NCI-H1092 treated with DMSO at 0.1 percent for 48 hours (cell line): Measurements from ENCODE around the gene FAM216B.
"Not testable (repeated sequence)": the region's sequence is repeated elsewhere in the genome, so short reads cannot be mapped to it uniquely, and the experiment has no call there.

Experiments
- DNase-seq: peaks from one replicate; lab custom pipeline; 2025; lab: John Stamatoyannopoulos, UW

Gene FAM216B

GRCh38 chr13:42786715-42787114 is 5.3 kb downstream of the FAM216B start:
- DNase-seq, result no peak

DNA sequence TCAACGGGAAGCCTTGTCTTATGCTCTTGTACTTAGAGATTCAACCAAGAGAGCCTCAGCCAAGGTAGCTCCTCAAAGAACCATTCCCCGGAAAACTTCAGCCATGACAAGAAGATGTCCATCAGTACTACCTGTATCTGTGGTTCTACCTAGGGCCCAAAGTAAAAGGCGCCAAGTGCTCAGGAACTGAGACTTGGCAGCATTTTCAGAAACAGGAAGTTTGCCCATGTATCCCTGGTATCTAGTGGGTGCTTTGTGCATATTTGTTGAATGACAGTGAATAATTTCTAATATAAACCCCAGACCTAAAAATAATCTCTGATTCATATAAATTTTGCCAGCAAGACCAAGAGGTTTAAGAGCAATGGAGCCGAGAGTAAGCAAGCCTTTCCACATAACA is 7.2 kb downstream of the FAM216B start:
- DNase-seq, result no peak

- DNase-seq, result no peak
These were observed 10.8 kb downstream of the FAM216B start for GRCh38 chr13:42792154-42792553.

DNA sequence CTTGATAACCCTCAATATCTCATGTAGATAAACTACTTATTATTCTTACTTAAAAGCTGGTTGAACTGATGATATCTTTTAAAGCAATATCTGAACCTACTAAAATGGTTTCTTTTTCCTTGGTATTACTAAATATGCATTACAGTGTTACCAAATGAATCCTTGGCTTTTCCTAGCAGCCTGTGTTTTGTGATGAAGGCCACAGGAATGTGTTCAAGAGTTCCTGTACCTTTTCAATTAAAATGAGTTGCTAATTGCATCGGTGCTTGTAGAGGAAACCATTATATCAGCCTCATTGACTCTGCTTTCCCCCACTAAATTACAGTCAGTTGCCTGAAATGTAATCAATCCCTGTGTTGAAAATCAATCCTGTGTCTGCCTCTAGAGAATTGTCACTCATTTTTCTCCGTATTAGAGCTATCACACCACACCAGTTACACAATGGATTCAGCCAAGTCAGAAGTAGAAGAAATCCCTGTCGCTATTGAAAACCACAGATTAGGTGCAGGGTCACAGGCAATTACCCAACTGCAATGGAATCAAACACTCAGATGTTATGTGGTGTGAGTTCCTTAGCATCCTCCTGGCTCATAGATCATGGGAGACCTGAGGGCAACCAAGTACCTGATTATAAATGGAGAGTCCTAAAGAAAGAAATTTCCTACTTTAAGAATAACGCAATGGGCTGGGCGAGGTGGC is 13.3 kb downstream of the FAM216B start:
- DNase-seq, result no peak

GRCh38 chr13:42795666-42796065 is 14.3 kb downstream of the FAM216B start:
- no peak for DNase-seq

DNA sequence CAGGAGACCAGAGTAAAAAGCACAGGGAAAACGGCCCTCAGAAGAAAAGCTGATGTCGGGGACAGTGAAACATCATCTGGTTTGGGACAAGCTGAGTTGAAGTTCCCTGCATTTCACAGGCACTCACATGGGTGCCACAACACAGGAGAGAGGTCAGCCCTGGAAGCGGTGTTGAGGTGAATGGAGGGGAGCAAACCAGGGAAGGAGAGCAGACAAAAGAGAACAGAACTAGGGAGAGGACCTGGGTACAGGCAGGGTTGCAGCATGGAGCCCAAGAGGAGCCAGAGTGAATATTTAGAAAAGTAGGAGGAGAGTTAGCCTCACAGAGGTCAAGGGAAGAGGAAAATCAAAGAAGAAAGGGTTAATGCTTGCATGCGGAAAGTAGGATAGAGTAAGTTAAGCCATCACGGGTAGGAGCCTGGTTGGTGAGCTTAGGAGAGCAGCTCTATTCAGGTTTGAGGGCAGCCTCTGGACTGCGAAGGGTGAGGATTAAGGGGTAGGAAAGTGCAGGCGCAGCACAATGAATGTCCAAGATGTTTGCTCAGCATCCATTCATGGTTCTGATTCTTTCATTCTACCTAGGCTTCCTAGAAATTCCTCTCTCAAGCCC is 15.5 kb downstream of the FAM216B start:
- DNase-seq, result no peak

GRCh38 chr13:42798118-42798517 is 16.7 kb downstream of the FAM216B start:
- no peak for DNase-seq

GRCh38 chr13:42800109-42800643 is 18.8 kb downstream of the FAM216B start:
- no peak for DNase-seq

GRCh38 chr13:42803563-42804204 is 22.3 kb downstream of the FAM216B start:
- no peak for DNase-seq

- no peak for DNase-seq
These were observed 23.0 kb downstream of the FAM216B start for GRCh38 chr13:42804244-42804874.

- DNase-seq, result no peak
These were observed 25.9 kb downstream of the FAM216B start for GRCh38 chr13:42807241-42807640.

- no peak for DNase-seq
These were observed 26.5 kb downstream of the FAM216B start for GRCh38 chr13:42807866-42808265.

DNA sequence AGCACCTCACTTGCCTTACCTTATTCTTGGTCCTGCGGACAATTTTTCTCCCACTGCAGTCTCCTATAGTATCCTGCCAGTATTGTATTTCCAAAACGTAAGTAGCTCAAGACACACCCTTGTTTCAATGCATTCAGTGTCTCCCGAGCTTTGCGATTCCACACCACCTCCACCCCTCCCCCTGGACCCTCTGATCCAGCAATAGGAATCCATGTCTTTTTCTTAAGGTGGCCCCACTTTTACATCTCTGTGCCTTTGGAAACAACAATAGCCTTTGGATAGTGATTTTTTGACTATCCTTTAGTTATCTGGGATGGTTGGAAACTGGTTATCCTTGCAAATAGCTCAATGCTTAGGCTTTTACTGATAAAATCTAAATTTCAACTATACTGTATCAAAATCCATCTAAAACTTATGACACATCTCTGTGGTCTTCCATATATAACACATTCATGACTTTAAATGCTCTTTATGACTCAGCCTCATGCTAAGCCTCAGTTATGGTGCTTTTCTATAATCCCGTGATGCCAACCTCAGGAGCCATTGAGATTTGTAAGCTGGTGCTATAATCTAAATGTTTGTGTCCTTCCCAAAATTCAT is 27.1 kb downstream of the FAM216B start:
- no peak for DNase-seq

- no peak for DNase-seq
These were observed 30.9 kb downstream of the FAM216B start for GRCh38 chr13:42812316-42812715.

- DNase-seq, result no peak
These were observed 33.5 kb downstream of the FAM216B start for GRCh38 chr13:42814868-42815267.

- DNase-seq, result no peak
These were observed 34.3 kb downstream of the FAM216B start for GRCh38 chr13:42815681-42816080.

GRCh38 chr13:42816538-42816937 is 35.2 kb downstream of the FAM216B start:
- no peak for DNase-seq

- DNase-seq, result not testable (repeated sequence)
These were observed 38.3 kb downstream of the FAM216B start for GRCh38 chr13:42819687-42820086.

- no peak for DNase-seq
These were observed 39.1 kb downstream of the FAM216B start for GRCh38 chr13:42820451-42820850.

DNA sequence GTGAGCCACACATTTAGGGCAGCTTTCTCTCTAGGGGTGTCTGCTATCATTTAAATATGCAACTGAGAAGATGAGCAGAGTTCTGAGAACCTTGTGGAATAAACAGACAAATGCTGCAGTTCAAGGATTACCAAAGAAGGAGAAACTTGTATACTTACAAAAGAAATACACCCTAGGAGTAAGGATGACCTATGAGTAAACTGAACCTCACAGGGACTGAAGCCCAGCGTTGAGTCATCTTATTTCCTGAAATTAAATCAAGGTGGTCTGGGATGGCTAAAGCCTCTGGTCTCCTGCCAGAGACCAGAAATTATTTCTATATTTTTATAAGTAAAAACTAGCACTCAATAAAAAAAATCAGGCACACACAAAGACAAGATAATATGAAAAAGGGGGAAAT is 40.1 kb downstream of the FAM216B start:
- DNase-seq, result no peak

- DNase-seq, result no peak
These were observed 51.1 kb downstream of the FAM216B start for GRCh38 chr13:42832341-42833096.

- no peak for DNase-seq
These were observed 53.6 kb downstream of the FAM216B start for GRCh38 chr13:42834946-42835345.
